Measurements from ENCODE around the gene CRYBG3.
"Not testable (repeated sequence)": the region's sequence is repeated elsewhere in the genome, so short reads cannot be mapped to it uniquely, and the experiment has no call there.

The CRYBG3 gene

DNA sequence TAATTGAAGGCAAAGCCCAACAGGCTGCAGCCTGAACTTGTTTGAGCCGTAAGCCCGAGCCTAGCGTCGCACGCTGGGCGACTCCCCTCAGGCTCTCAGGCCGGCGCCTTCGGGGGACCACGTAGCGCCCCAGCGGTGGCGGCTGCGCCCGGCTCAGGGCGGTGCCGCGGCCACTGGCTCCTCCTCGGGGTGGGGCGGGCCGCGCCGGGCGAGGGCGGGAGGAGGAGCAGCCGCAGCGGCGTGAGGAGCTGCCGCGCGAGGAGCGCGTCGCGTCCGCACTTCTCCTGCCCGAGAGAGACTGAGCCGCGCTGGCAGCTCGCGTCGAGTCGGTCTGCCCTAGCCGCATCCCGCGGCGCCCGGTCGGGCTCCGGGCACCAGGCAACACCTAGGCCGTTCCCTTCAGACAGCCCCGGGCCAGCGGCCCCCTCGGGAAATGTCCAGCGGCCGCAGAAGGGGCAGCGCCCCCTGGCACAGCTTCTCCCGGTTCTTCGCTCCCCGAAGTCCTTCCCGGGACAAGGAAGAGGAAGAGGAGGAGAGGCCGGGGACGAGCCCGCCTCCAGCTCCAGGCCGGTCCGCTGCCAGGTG lies at the start of gene CRYBG3:
CRYBG3 (plus strand) TSS at position 238 of the 585 bp plus-strand sequence; CDS start at position 434, 196 bp downstream.
- peak; percentile 89 for DNase-seq

DNA sequence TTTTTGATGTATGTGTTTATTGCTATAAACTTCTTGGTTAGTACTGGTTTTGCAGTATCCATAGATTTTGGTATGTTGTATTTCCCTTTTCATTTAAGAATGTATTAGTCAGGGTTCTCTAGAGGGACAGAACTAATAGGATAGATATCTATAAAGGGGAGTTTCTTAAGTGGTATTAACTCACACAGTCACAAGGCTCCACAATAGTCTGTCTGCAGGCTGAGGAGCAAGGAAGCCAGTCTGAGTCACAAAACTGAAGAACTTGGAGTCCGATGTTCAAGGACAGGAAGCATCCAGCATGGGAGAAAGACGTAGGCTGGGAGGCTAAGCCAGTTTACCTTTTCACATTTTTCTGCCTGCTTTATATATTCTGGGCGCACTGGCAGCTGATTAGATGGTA lies 48.9 kb upstream of the CRYBG3 start:
- no peak for DNase-seq

DNA sequence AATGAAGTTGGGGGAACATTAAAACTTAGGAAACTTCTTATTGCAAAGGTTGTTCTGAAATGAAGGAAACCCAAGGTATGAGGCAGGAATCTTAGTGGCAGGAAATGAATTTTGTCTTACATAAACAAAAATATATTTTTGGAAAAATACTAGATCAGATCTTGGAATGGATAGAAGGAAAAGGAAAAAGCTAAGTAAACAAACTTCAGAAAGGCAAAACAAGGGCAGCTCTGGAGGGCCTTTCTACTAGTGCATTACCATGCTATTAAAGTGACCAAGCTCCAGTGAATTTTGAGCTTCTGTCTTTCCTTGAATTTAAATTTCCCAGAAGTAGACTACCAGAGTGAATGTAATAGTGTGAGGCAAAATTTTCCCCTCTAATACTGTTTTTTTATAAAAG lies 43.7 kb upstream of the CRYBG3 start:
- DNase-seq, result no peak

DNA sequence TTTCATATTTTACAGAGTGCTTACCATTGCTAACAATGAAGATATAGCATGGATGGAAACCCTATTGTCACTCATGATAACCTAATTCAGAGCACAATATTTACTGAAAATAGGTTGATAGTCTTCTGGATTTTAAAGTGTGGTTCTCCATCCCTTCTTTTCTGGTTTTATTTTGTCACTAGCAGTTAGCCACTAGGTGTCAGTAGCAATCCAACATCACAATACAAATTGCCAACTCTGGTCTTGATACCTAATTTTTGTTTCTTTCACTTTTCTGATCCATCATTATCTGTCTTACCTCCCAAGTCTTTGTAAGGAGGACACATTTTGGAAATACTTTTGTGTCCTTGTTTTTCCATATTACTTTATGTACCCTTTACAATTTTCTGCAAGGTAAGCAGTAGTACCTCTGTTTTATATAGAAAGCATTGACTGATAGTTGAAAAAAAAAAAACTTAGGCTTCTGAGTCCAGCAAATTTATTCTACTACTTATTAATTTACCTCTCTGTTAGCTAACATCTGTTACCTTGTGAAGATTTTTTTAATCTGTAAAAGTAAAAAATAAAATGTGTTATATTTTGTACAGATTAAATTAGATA lies 28.3 kb upstream of the CRYBG3 start:
- DNase-seq, result peak; percentile 42

DNA sequence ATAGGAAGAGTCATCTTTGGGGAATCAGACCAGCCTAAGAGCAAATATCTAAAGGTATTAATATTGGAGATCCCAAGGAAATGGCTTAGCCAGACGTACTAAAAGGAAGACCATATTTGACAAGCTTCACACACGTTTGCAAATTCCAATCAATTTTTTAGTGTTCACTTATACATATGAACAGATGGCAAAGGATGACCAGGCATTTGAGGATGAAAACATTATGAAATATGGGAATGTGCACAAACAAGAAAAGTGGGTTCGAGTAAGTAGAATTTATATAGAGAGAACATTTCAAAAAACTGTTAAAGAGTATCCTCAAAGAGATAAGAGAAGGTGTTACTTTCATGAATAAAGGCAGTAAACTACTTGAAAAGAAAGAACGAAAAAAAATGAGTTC lies 25.9 kb upstream of the CRYBG3 start:
- DNase-seq, result no peak

DNA sequence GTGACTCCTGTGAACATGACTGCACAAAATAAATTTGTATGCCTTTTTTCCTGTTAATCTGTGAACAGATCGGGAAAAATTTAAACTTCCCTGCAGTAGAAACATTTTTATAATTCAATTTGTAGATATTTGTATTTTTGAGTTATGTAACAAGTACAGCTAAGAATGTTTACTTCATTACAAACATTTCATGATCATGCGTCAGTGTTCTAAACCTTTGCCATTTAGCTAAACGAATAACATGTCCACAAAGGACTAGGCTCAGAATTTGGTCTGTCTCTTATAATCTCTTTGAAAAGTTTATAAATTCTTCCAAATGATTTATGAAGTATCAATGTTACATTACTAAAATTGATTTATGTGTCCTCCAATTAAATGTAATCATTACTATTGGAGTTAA lies 17.3 kb upstream of the CRYBG3 start:
- DNase-seq, result no peak

DNA sequence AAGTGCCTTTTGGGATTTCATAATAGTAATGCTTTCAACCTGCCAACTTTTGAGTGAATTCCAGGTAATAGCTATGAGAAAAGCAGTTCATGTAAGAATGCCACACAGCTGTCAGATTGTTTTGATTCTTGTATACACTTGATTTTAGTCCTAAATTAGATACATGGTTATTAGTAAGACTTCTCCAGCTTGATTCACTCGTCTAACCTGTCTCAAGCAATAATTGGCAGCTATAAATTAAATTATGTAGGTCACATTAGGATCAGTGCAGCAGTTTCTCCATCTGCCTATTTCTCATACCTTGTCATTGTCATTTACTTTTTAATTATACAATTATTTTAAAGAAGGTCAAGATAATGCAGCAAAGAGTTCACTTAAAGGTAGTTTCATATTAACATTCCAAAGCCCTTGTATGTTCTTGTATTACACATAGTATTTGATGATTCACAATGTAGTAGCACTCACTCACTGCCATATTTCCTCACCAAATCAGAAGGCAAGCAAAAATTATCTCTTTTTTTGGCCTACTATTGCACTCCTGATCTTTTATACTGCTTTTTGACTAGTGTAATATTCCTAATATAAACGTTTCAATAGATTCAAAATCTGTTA lies 10.9 kb upstream of the CRYBG3 start:
- DNase-seq, result no peak

DNA sequence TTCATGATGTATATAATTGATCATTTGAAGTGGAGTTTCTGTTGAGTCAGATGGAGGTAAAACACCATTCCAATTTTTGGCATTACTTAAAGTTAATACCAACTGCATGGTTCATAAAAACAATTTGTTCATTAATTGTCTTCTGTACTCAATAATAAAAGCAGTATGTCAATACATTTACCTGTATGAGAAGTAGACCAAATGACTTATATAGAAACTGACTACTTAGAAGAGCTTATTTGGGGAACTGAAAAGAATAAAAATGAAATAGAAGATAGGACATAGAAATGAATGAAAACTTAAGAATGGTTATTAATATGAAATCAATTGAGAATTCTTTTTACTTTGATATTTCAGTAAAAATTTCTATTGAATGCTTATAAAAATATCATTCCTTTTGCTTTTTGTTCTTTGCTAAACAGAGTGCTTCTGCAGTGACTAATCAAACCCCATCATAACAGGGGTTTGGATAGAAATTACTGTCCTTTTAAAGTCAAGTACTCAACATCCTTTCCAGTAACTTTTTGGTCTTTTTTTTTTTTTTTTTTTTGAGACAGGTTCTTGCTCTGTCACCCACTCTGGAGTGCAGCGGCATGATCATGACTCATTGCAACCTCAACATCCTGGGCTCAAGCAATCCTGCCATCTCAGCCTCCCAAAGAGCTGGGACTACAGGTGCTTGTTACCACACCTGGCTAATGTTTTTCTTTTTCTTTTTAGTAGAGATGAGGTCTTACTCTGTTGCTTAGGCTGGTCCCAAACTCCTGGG lies 6.5 kb upstream of the CRYBG3 start:
- peak; percentile 33 for DNase-seq

DNA sequence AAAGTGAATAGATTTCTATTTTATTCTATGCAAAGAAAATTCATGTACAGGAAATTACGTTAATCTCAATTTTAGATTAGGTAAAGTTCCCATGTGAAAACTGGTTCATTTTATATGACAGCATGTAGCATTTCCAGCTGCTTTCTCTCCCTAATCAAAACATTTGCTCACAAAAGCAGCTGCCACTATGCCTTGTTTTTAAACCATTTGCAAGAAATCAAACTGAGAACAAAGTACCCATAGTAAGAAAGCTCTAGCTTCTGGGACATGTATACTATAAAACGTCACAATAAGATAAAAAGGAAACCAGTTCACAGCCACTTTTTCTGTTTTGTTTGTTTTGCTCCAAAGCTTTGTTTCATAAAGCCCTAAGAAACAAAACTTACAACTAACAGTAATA lies 5.0 kb upstream of the CRYBG3 start:
- no peak for DNase-seq

DNA sequence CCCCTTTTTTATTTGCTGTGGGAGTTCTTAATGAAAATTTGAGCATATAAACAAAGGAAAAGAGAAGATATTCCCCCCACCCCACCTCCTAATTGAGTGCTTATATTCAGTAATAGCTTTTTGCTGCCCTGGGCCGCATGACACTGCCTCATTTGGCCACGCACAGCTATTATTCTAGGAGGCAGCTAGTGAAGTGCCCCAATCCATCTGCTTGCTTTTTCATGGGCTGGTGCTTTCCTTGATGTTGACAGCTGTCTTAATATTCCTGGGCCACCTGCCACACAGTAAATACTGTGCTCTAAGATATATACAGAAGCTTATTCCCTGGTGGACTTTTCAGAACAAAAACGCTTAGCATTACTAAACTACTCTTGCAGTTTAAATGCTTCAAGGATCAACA lies 3.8 kb upstream of the CRYBG3 start:
- DNase-seq, result no peak

DNA sequence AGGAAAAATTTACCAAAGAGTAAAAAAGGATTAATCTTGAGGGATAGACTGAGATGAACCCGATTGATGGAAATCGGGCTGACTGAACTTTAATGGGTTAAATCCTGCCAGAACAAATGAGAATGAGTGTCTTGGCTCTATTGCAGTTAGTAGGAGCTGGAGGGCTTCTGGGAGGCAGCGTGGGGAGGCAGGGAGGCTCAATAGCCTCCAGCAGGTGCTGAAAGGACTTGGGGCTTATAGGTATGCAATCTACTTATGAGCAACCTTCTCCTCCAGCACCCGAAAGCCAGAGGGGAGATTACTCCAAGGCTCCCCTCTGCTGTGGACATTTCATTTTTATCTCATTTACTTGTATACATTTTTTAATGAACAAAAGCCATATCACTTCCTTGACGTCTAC lies 1.0 kb upstream of the CRYBG3 start:
- DNase-seq, result no peak

DNA sequence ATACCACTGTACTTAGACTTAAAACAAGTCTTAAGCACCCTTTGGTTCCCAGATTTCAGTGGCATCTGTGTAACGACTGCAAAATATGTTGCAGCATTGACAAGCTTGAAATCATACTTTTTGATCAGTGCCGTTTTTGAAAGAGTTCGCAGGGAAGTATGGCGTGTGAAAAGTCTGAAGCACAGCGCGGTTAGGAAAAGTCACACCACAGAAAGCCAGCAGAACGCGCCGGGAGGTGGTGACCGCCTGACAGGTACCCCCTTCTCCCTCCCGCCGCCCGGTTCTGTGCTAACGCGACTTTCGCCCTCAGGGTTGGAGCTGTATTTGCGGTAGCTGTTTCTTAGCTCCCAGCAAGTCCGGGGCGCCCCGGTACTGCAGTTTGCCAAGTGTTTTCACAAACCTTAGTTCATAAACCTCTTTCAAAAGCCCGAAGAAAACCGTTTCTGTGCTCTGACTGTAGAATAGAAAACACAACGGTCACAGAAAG lies 481 bp upstream of the CRYBG3 start:
- peak; percentile 65 for DNase-seq

DNA sequence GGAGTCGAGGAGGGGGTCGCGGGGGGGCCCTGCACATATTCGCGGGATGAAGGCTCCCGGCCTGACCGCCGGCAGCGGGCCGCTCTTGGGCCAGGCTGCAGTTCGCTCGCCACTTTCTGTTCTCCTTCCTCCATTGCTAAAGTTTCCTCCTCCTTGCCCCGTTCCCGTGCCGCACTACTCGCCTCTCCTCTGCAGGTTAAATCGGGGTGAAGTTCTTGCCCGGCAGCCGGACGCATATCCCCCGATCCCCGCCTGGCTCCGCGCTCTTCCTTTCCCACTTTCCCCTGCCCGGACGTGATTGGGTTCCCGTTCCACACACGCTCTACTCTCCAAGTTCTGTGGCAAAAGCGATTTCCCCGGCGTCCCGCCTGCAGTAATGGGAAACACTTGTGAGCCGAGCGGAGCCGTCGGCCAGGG lies 556 bp downstream of the CRYBG3 start:
- DNase-seq, result peak; percentile 39

DNA sequence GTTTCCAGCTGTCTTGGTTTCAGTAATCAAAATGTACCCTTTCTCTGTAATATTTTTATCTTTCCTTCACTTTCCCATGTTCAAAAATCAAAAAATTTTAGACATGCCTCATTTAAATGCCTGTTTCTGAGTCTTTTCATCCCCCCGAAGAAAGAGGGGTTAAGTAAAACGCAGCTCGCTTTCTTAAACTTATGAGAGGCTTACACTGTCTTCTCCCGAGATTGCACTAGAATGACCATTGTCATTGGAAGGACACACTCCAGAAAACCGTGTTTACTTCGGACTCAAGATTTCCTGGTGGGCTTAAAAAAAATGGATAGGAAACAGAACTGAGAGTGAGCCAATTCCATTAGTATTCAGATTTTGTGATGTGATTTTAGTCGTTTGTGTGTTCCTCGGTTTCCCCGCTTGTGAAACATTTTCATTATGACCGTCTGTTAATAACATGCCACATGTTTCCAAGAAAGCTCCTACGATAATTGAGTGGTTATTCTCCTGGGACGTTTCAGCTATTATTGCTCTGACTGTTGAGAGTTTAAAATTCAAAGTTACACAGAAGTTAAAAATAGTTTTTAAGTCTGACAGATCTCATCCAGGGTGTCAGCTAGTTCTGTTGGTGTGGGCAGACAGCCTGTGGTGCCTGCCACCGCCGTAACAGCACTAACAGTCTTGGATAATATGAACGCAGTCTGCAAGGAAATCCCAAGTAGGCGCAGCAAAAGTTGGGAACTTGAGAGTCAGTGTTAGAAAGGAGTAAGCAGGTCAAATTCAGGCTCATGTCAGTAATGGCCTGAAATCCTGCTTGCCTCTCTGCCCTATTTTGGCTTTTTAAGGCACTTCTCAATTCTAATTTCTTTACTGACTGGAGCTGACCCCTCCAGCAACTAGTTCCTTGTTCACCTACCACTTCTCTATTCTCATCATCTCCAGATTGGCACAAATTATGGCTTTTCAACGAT lies 1.5 kb downstream of the CRYBG3 start:
- DNase-seq, result no peak

DNA sequence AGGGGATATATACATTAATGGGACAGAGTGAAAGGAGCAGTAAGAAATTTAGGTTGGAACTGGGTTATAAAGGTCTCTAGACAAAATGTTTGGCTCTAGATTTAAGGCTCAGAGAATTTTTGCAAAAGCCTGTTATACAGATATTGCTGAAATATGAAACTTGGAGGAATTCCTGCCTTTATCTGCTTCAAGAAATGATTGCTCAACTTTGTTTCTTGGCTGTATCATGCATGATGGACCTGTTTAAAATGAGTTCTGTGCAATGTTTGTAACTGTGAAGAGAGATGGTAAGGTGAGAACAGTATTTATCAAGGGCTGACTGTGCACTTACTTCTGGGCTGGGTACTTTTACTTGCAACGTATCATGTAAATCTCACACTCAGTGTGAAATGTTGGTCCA lies 3.3 kb downstream of the CRYBG3 start:
- DNase-seq, result no peak

DNA sequence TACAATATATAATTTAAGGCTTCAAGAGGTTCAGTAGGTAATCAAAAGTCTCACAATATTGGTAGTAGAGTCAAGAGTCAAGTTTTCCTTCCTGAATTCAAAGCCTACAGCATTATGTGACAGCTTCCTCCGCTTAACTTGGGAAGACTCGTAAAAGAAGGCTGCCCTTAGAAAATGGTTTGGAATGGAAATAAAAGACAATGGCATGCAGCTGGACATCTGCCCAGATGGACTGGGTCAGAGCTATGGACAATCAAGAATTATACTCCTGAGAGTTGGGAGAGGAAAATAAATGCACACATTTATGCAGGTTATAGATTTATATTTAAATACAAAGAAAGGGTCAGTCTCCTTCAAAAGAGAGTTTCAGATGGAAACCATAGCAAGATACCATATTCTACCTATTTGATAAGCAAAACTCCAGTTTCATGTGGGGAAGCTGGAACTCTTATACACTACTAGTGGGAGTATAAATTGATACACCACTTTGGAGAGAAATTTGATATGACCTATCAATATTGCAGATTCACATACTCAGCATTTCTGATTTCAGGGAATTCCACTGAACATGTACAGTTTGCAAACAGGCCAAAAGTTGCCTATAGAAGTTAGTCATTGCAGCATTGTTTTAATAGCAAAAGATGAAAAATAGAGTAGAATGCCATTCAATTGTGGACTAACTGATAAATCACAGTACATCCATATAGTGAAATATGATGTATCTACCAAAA lies 6.1 kb downstream of the CRYBG3 start:
- DNase-seq, result no peak

DNA sequence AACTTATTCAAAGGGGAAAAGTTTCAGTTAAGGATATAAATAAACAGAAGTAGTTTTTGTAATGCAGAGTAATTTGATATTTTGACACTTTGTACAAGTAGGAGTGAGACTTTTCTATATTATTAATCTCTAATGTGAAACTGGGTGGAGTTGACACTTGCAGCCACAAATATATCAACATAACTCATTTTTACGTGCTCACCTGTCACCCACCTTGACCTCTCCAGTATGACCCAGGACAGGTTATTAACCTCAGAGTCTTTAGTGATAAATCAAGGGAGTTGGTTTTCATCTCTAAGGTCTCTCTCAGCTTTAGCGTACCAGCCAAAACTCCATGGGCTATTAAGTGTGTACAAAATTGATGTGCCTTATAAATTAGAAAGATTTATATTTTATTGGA lies 7.4 kb downstream of the CRYBG3 start:
- DNase-seq, result no peak

DNA sequence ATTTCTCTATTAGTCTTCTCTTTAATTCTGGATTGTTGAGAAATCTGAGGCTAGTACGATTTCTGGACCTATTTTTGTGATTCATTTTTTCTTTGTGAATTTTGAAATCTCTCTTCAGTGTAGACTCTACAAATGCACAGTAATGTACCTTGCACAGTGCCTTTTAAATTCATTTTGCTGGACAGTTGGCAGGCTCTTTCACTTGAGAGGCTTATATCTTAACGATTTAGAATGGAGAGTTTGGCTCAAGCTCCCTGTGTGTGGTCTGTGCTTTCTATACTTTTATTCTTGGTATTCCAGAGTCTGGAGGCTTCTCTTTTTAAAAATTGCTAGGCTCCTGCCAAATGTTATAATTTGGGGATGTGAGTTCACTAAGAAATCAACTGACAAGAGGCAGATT lies 8.8 kb downstream of the CRYBG3 start:
- no peak for DNase-seq

DNA sequence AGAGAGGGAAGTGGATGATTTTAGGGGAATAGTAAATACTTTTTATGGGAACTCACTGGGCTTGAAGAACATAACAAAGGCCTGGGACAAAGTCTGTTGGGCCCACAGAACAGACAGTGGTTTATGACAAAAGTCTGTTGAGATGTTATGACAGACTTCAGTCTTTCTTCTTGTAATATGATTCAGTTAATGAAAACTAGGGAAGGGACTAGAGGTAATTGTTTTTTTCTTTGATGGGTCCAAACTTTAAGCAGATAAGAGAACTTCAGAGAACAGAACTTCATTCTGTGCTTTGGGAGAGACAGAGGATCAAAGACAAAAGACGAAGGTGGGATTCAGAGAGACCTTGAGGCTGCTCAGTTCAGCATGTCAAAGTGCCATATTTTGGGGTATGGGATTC lies 9.3 kb downstream of the CRYBG3 start:
- no peak for DNase-seq

DNA sequence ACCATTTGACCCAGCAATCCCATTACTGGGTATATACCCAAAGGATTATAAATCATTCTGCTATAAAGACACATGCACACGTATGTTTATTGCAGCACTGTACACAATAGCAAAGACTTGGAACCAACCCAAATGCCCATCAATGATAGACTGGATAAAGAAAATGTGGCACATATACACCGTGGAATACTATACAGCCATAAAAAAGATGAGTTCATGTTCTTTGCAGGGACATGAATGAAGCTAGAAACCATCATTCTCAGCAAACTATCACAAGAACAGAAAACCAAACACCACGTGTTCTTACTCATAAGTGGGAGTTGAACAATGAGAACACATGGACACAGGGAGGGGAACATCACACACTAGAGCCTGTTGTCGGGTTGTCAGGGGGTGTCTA lies 11.4 kb downstream of the CRYBG3 start:
- not testable (repeated sequence) for DNase-seq

DNA sequence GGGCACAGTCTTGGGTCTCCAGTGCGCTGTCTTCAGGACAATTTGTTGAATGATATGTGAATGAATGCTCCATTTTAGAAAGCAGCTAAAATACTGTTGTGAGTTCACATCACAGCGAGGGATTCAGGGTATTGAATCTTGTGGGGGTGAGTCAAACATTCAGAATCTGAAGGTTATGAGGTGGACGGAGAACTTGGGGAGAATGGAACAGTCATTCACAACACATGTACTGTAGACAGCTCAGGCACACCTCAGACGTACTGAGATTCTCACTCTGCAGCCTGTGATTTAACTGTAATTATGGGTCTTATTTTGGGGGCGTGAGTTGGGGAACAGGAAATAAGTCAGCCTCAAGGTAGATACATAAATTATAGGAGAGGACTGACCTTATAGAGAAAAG lies 13.9 kb downstream of the CRYBG3 start:
- no peak for DNase-seq

DNA sequence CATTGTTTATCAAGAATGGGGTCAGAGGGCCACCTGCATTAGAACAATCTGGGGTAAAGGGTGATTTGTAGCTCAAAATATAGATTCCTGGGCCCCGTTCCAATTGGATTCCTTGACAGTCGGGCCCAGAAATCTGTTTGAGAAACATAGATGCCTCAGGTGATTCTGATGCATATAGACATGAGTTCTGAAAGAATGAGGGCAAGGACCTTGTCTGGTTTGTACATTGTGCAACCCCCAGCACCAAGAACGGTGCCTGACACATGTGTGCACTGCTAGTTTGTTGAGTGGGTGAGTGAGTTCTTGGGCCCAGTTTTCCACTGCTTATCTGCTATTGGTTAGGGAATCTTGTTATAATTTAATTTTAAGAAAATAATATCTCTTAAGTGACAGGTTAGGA lies 16.6 kb downstream of the CRYBG3 start:
- DNase-seq, result no peak

Data from RPMI8226 (cell line).